GM19395 (cell line): ENCODE measurements around the gene VOPP1.
"Not testable (repeated sequence)": the region's sequence is repeated elsewhere in the genome, so short reads cannot be mapped to it uniquely, and the experiment has no call there.

Experiments used
- ATAC-seq: cut with Tn5 transposase; IDR thresholded peaks from one replicate; pipeline ENCODE4 v1.9.1; 2021; ENCODE audit warnings: mild to moderate bottlenecking, moderate library complexity; ENCODE audit not compliant: unreplicated experiment

The VOPP1 gene, protein sequence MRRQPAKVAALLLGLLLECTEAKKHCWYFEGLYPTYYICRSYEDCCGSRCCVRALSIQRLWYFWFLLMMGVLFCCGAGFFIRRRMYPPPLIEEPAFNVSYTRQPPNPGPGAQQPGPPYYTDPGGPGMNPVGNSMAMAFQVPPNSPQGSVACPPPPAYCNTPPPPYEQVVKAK

DNA sequence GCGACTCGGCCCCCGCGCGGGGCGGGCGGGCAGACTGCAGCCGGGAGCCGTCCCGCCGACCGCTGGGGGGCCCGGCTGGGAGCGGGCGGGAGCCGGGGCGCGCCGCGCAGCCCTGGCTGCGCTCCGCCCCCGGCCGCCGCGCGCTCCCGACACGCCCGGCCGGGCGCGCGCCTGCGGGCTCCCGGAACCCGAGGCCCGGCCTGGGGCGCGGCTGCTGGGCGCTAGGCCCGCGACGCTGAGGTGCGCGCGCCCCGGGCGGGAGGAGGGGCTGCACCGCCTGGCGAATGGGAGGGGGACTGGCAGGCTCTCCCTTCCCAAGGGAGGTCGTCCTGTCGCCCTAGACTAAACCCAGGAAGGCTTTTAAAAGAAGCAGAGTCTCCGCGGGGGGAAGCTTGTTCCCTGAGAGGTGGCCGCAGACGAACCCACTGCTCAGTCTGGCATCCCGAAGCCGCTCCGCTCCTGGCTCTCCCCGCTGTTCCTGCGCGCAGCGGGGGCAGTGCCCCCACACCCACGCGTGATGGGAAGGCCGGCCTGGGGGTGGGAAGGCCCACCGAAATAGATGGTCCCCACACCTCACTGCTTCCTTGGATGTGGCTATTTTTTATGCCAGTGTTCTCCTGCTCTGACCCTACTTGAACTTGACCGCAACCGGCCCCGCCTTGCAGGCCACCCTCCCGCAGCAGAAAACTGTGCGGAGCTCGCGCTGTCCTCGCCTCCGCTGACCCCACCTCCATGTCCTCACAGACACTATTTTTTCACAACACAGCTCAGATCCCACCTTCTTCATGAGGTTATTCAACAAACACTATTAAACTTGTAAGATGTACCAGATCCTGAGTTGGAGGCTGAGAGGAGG lies at the start of gene VOPP1:
Gene VOPP1 (minus strand): TSS at position 125 of the 856 bp plus-strand sequence. CDS start 178 bp downstream, outside the sequence.
- ATAC-seq: peak; percentile 38

DNA sequence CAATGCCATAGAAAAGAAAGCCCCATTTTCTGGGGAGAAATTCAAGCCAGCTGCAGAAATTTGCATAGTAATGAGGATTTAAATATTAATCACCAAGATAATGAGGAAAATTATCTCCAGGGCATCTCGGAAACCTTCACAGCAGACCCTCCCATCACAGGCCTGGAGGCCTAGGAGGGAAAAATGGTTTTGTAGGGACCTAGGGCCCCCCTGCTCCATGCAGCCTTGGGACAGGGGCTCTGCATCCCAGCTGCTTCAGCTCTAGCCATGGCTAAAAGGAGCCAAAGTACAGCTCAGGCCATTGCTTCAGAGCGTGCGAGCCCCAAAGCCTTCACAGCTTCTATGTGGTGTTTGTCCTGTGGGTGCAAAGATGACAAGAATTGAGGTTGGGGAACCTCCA lies 46.6 kb upstream of the VOPP1 start:
- ATAC-seq: no peak

DNA sequence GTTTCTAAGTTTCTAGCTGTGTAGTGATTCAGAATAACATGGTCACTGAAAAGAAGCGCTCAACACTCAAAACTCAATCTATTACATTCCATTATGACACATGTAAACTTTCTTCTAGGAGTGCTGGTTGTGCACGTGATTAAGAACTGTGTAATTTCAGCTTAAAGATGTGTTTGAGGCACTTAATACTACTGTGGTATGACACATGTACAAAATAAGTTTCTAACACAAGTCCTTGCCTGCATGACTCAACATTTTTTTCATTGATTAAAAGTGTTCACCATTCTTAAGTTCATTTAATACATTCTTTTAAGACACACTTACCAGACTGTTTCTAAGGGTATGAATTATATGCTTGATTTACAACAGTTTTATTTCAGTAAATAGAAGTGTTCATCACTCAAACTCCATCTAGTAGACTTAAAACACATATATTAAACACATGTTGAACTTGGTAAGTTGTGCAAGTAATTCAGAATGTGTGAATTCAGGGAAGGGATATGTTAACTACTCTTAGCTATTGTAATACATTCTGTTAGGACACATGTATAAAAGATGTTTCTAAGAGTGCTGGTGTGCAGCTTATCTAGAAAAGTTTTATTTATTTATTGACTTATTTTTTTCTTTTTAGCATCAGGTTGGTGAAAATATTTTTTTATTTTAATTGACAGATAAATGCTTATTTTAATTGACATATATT lies 42.2 kb upstream of the VOPP1 start:
- not testable (repeated sequence) for ATAC-seq

DNA sequence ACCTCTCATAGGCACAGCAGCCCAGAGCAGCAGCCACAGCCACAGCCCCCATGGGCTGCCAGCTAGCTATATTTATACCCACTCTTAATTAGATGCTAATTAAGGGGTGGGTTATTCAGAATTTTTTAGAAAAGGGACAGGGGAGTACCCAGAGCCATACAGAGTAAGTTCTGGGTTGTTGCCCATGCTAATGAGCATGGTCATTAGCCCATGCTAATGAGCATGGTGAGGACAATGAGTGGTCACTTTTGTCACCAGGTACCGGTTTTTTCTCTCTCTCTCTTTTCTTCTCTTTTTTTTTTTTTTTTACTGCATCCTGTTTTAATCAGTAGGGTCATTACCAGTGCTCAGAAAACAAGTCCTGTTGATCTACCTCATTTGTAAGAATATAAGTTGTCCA lies 37.4 kb upstream of the VOPP1 start:
- not testable (repeated sequence) for ATAC-seq

DNA sequence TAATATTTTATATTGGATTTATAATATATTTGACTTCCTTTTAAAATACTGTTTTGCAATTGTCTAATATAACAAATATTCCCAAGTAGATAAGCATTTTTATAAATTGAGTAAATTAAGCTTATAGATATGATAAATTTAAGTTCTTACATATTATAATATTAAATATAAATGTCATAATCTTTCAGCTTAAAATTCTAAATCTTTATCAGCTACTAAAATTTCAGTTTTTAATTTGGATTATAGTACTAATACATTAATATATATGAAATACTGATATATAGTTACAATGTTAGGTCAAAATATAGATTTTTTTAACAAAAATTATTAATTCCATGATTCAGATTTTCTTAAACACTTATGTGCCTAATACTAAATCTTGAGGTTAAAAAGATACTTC lies 33.4 kb upstream of the VOPP1 start:
- not testable (repeated sequence) for ATAC-seq

DNA sequence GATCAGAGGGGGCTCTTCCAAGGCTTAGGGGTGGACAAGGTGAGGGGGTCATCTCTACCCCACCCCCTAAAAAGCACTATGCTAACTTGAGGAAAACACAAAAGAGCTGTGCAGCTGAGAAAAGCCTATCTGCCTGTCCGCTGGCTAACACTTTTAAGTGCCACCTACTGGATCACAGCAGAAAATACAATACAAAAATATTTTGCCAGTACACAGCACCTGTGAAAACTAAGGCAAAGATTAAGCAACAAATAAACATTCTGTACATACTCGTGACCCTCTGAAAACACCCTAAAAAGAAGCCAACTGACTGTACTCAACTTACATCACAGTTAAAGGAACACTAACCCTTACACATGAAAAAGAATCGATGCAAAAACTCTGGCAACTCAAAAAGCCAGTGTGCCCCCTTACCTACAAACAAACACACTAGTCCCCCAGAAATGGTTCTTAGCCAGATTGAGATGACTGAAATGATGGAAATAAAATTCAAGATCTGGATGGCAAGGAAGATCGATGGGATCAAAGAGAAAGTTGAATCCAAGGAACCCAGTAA lies 25.7 kb upstream of the VOPP1 start:
- not testable (repeated sequence) for ATAC-seq

DNA sequence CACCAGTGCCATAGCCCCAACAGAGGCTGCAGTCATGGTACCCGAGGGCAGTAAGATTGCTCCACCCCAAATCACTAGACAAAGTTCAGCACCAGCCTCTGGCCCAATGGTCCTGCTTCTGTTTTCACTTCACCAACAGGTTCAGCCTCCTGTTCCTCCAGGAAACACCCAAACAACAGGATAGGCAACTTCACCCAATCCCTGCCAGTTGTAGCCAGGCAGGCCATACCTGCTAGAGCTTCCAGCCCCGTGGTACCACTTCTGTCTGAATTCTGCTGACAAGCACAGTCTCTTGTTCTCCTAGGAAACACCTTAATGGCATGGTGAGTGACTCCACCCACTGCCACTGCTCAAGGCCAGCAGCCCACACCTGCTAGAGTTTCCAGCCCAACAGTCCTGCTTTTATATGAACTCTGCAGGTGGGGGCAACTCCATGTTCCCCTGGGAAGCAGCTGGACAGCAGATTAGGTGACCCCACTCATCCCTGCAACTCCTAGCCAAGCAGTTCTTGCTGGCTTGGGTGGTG lies 25.0 kb upstream of the VOPP1 start:
- not testable (repeated sequence) for ATAC-seq

DNA sequence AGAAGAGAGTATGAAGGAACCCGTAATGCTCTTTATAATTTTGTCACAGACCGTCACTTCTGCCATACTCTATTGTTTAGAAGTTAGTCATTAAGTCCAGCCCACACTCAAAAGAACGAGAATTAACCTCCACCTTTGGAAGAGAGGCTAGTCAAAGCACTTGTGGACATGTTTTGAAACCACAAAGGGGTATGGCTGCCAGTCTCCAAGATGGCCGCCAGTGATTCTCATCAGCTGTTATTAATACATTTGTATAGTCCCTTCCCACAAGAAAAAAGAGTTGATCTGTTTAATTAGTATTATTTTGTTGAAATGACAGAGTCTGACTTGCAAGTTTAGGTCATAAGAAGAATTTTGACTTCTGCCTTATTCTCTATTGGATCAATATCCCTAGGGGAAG lies 23.2 kb upstream of the VOPP1 start:
- ATAC-seq: no peak

DNA sequence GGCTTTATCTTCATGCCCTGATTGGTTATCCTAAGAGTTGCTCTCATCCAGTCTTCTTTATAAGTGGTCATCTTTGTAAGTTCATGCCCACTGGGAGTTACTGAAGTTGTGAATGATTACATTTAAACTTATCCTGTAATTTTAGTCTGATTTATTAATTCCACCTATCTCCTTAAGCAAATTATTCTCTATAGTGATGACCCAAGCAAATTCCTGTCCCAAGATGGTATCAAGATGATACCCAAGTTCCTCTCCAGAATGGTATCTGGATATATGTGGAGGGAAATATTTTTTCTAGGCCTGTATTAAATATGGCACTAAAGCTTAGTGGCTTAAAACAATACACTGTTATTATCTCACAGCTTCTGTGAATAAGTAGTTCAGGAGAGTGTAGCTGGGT lies 22.6 kb upstream of the VOPP1 start:
- no peak for ATAC-seq

DNA sequence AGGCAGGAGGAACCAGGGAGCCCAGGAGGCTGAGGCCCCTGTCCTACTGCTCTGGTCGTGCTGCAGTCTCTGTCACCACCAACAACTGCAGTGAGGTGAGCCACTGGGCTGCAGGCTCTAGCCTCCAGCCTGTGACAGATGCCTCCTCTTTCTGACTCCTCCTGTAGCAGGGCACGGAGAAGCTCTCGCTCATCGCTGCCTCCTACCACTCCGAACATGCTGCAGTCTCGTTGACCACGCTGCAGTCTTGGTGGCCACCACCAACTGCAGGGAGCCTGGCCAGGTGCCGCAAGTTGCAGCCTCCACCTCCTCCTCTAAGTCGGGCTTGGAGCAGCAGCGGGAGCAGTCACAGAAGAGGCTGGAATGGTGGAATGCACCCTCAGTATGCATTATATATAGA lies 22.1 kb upstream of the VOPP1 start:
- ATAC-seq: no peak

DNA sequence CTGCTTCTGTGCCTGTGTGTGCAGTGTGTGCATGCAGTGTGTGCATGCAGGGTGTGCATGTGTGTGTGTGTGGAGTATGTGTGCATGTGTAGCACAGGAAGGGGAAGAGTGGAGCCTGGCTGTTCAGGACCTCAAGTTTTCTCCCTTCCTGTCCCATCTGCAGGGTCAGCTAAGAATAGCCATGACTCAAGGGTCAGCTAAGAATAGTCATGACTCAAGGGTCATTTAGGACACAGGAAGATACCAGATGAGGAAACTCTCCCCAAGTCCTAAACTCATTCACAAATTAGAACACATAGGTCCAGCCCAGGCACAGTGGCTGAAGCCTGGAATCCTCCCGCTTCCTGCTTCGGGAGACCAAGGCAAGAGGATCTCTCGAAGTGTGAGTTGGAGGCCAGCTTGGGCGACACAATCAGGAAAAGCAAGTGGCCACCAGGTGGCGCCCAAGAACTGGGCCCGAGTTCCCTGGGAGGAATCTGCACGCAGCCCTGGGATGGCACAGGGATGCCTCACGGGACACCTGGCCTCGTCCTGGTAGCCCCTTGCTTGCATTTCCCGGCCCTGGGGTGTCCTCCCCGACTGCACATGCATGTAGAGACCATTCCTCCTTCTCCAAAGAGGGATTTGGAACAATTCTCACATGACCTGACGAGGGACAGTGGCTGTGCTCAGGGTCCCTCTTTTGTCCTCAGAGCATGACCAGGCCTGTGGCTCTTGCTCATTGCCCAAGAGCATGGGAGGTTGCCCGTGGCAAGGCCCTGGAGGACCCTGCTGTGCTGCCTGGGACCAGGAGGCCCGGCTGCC lies 21.4 kb upstream of the VOPP1 start:
- ATAC-seq: peak; percentile 60

DNA sequence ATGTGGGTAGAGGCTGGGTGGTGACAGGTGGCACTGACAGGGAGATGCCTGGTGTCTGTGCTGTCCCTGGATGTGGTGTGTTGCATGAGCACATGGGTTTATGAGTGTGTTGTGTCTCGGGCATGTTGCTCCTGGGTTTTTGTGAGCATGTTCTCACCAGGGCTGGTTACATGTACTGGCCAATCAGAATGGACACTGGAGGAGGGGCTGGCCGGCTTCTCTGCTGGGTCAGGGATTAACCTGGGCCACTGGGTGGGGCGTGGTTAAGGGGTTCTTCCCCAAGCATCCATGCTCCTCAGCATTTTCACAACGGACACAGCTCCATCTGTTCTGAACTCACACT lies 20.8 kb upstream of the VOPP1 start:
- ATAC-seq: no peak

DNA sequence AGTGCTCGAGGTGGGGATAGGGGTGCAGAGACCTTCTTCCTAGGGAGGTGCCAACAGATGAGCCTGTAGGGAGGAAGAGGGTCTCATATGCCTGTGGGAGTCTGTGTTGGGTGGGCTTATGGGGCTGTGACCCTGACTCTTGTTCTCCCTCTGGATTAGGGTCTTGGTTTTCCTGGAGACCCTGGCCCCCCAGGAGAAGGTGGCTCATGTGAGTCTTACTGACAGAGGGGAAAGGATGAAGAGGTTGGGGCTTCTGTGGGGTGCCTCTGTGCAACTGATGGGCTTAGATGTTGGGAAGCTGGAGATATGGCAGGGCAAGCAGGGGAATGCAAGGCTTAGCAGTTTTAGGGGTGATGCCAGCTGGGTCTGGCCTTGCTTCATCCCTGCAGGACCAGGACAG lies 20.2 kb upstream of the VOPP1 start:
- ATAC-seq: no peak

DNA sequence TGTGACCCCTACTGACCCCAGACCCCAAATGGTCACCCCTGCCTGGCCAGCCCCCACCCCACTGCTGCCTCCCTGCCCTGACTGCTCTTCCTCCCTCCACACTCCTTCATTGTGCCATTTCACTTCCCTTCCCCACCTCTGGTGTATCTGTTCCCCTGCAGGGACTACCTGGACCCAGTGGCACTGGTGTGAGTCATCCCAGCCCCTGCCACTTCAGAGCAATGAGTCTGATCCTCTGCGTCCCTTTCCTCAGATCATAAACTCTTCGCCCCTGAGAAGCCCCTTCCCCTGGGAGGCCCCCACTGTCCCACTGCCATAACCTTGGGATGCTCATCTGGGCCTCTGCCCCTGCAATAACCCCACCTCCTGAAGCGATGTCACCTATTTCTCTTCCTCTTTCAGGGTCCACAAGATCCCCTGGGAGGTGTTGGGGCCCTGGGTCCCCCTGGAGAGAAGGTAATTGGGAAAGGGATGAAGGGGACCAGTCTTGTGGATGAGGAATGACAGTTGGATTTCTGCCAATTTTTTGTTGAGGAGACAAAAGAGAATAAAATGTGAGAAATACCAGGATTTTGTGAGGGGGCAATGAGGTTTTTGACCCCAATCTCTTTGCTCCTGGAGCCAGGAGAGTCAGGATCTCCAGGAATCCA lies 19.1 kb upstream of the VOPP1 start:
- no peak for ATAC-seq

DNA sequence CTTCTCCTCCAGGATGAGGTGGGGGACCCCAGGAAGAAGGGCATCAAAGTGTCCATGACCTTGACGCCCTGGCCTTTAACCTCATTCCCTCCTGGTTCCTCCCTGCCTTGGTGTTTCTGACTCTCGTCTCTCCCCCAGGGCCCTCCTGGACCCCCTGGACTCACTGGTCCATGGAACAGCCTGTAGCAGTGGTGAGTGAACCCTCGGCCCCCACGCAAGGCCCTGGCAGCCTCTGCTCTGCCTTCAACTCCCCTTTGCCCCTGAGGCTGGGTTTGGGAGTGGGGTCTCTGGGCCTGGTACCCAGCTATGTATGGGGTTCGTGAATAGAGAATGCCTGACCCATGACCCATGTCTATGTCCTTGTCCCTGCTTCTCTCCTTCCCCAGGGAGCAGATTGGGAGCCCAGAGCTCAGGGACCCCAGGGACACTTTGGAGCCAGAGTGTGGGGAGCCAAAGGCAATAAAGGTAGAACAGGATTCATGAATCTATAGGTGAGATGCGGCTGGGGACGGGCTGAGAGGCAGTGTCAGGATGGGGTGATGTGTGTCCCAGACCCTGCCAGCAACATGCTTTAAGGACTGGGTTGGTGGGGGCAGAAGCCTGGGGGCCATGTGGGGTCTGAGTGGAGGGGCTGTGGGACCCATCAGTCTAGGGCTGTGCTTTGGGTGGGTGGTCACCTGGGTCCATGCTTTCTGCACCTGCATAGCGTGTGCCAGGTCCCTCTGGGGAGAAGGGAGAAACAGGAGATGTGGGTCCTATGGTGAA lies 18.4 kb upstream of the VOPP1 start:
- ATAC-seq: no peak

DNA sequence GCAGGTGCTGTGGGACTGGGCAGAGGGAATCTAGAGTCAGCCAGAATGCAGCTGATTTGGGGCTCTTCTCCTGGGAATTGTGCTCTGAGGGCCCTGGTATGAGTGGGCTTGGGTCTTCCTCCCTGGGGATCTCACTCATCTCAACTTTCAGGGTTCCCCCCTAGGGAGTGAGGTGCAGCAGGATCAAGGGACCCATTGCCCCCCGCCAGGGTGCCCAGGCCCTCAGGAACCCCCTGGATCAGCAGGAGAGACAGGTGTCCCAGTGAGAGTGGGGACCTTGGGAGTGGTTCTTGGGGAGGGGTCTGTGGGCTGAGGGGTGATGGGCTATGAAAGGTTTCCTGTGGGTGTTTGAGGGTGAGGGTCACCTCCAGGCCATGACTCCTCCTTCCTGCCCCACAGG lies 17.6 kb upstream of the VOPP1 start:
- ATAC-seq: no peak

DNA sequence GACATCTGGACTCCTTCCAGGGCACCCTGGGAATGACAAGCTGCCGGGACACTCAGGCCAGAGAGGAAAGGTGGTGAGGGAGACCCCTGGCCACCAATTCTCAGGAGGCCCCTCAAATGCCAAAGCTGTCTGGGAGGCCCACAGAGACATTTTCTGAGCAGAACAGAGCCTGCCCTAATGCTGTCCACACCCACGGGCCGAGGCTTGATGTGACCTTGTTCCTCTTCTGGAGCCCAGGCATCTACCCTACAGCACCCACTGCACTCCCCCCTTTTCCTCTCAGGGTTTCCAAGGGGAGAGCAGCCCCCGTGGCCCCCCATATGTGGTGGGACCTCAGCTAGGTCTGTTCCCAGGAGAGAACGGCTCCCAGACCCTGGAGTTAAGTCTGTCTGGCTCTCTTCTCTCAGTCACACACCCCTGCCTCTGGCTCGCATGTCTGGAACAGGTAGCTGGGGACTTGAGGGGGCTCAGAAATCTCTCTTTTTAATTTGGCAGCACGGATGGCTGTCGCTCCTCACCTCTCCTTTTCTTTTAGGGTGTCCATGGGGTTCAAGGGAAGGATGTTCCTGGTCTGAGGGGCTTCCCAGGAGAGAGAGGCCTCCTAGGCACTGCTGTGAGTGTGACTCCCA lies 16.8 kb upstream of the VOPP1 start:
- ATAC-seq: no peak

DNA sequence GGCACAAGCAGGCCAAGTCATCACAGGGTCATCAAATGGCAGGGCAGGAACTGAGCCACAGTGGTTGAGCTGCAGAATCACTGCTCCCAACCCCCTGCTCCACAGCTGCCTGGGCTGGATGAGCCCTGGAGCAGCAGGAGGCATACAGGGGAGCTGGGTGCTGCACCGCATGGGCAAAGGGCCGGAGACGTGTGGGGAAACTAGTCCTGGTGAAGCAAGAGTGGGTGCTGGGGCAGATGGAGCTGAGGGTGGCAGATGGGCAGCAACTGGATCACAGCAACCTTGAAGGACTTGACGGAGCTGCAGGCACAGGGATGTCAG lies 16.0 kb upstream of the VOPP1 start:
- no peak for ATAC-seq
